AG04450 (cell line): Measurements from ENCODE around the gene IL10. TPM values are rescaled to one million over a fixed set of nuclear protein-coding genes. Genes with fewer than 3 reads are reported as not detected.

Experiments
- CTCF ChIA-PET: fragments of 300-600, 350-600 bp; formaldehyde crosslinking; extraction: SDS; loops from one replicate; lab custom pipeline; 2022; ENCODE audit warnings: antibody characterized with exemption, inconsistent platforms; lab: Charles Lee
- POLR2A ChIA-PET: fragments of 350-600 bp; formaldehyde crosslinking; extraction: SDS; loops from one replicate; lab custom pipeline; 2021; ENCODE audit warnings: antibody characterized with exemption, inconsistent platforms; lab: Yijun Ruan, JAX
- DNase-seq: peaks from one replicate; pipeline ENCODE4 v3.0.0-alpha.2; 2011; ENCODE audit warnings: low read depth, low spot score
- H3K27ac ChIP-seq: one replicate; pipeline ENCODE4 v1.5.1; 2012; ENCODE audit warnings: low read depth, low read length, control low read depth
- H3K27me3 ChIP-seq: one replicate; pipeline ENCODE4 v1.6.0; 2012; ENCODE audit warnings: low read length; ENCODE audit not compliant: control insufficient read depth, insufficient read depth
- H3K4me3 ChIP-seq: 2 replicates; pipeline ENCODE4 v1.5.1; 2011; ENCODE audit warnings: mild to moderate bottlenecking, low read depth, low read length, control low read depth
- H3K9me3 ChIP-seq: 2 replicates; pipeline ENCODE4 v1.5.1; 2012; ENCODE audit warnings: low read length; ENCODE audit not compliant: control insufficient read depth, insufficient read depth
- polyA plus RNA-seq: library from polyadenylated mRNA; depleted of rRNA; stranded (reverse); fragments of >200 nt; gene quantifications from 2 replicates; pipeline ENCODE4 v1.2.3, GENCODE V29; 2011
- TF ChIP-seq, protein P1 (sequence below): IDR thresholded peaks from 2 replicates; pipeline ENCODE4 v1.5.1; 2011; ENCODE audit warnings: low read depth, low read length, control low read depth, inconsistent platforms

The IL10 gene
- polyA plus RNA-seq, 1 experiment: not detected

DNA sequence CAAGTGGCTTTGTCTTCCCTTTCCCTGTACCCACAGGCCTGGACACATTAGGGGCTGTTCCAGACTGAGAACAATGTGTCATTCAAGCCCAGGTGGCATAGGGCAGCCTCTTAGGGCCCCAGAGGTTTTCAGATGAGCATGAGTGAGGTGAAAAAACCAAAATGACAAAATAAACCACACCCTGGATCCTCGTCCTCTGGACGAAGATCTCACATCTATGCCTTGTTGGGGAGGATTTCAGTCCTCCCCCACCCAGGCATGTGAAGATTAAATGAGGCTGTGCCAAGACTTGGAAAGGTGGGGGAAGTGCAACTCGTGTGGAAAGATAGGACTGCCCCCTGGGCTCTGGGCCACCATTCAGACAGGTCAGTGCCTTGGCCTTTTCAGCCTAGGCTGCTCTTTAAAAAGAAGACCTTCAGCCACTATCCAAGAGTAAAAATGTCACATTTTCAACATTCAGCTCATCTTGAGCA is 34.5 kb downstream of the IL10 start:
- Histone ChIP-seq H3K27me3 (no peaks in the 10 kb centered on the region), H3K9me3 (no peaks in the 10 kb centered on the region), H3K4me3 (no peak overlapping the region), H3K27ac (no peak overlapping the region)
- ChIA-PET POLR2A (no interaction called here), CTCF (interaction anchor here (0.5 to 1.3 kb wide), 6 partner anchors 11 to 244 kb away, joined by 3 to 7 read pairs (median 6); no protein-coding TSS in a partner anchor)
- TF ChIP-seq, protein P1, sequence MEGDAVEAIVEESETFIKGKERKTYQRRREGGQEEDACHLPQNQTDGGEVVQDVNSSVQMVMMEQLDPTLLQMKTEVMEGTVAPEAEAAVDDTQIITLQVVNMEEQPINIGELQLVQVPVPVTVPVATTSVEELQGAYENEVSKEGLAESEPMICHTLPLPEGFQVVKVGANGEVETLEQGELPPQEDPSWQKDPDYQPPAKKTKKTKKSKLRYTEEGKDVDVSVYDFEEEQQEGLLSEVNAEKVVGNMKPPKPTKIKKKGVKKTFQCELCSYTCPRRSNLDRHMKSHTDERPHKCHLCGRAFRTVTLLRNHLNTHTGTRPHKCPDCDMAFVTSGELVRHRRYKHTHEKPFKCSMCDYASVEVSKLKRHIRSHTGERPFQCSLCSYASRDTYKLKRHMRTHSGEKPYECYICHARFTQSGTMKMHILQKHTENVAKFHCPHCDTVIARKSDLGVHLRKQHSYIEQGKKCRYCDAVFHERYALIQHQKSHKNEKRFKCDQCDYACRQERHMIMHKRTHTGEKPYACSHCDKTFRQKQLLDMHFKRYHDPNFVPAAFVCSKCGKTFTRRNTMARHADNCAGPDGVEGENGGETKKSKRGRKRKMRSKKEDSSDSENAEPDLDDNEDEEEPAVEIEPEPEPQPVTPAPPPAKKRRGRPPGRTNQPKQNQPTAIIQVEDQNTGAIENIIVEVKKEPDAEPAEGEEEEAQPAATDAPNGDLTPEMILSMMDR: no peak
- DNase-seq: no peak

DNA sequence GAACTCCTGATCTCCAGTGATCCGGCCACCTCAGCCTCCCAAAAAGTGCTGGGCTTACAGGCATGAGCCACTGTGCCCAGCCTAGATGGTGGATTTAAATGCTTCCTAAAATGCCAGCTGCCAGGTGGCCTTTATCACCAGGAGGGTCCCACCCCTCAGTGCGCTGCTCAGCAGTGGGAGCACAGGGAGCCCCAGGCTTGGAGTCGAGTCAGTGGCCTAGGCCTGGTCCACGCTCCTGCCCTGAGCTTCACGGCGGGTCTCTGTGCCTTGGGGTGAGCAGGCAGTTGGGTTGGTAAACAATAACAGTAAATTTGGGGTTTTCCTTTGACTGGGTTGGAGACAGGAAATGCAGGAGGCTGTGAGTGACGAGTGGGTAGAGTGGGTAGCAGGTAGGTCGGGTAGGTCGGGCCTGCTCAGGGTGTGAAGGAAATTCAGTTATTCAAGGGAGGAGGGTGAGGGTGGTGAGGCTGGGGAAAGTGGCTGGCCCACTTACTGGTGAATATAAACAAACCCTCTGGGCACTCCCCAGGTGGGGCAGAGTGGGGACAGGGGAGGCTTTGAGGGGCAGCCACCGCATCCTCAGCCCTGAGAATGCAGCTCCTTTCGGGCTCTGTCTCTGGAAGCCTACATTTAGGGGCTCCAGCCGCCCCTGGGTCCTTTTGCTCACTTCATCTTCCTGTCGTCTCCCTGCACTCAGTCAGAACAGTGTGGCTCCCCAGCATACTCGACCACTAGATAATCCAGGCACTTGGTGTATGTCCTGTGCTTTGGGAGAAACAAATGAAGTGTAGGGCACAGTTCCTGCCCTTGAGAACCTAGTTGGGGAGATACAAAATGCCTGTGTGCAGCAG is 35.2 kb downstream of the IL10 start:
- Histone ChIP-seq H3K4me3 (no peak overlapping the region), H3K27me3 (no peaks in the 10 kb centered on the region), H3K9me3 (no peaks in the 10 kb centered on the region), H3K27ac (peak overlapping the region; percentile 31)
- ChIA-PET POLR2A (interaction anchor here (0.6 kb wide), 1 partner anchor 36 kb away, joined by 5 read pairs; no protein-coding TSS in a partner anchor), CTCF (interaction anchor here (0.5 to 4.9 kb wide), 8 partner anchors 8 to 197 kb away, joined by 3 to 147 read pairs (median 6); no protein-coding TSS in a partner anchor)
- TF ChIP-seq, protein P1: no peak
- no peak for DNase-seq

DNA sequence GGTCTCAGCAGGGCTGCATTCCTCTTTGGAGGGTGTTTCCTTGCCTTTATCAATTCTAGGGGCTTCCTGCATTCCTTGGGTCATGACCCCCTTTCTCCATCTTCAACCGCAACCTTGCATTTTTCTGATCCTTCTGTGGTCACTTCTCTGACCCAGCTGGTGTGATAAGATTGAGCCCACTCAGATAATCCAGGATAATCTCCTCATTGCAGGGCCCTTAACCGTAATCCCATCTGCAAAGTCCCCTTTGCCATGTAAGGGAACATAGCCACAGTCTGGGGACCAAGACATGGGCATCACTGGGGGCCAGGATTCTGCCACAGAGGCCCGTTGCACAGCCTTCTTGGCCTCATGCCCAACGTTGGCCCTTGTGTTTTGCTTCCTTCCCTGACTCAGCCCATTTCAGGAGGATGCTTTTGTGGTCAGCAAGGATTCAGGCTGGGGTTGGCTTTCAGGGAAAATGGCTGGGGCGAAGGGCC is 36.7 kb downstream of the IL10 start:
- POLR2A ChIA-PET: interaction anchor here (1.1 kb wide), 1 partner anchor 177 kb away, joined by 4 read pairs; no protein-coding TSS in a partner anchor
- TF ChIP-seq, protein P1: no peak
- H3K27ac ChIP-seq: no peak overlapping the region
- no peaks in the 10 kb centered on the region for H3K9me3 ChIP-seq
- CTCF ChIA-PET: interaction anchor here (0.8 to 4.9 kb wide), 29 partner anchors 10 to 275 kb away, joined by 3 to 147 read pairs (median 5); no protein-coding TSS in a partner anchor
- DNase-seq: no peak
- no peak overlapping the region for H3K4me3 ChIP-seq
- no peaks in the 10 kb centered on the region for H3K27me3 ChIP-seq

DNA sequence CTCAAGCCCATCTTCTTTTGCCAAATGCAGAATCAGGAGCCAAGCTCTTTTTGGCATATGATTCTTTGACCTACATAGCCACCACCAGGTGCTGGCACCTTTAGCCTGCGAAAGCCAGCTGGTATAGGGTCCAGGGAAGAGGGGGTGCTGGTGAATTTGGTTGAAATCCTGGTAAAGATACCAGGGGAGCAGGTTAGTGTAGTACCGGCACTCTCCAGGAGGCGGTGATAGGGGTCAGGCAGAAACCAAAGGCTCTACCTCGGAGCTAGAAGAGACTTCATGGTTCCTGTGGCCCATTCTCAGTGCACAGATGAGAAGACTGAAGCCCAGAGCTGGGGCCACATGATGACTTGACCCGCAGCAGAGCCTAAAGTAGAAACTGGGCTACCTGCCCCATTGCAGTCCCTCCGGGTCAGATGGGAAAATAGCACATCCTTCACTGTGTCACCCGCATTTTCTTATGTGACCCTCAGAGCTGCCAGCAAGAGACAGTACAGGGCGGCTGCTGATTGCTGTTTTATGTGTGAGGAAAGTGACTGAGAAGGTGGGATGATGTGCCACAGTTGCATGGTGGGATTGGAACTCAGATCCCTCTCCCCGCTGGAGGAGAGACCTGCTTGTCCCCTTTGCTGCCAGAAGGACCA is 37.7 kb downstream of the IL10 start:
- no peak for DNase-seq
- POLR2A ChIA-PET: interaction anchor here (1.1 kb wide), 1 partner anchor 178 kb away, joined by 4 read pairs; no protein-coding TSS in a partner anchor
- TF ChIP-seq, protein P1: peak; percentile 91

More for the DNA sequence above, 37.7 kb downstream of the IL10 start:
- Histone ChIP-seq H3K27ac (no peak overlapping the region), H3K4me3 (no peak overlapping the region), H3K27me3 (no peaks in the 10 kb centered on the region), H3K9me3 (no peaks in the 10 kb centered on the region)
- CTCF ChIA-PET: interaction anchor here (0.6 to 4.9 kb wide), 46 partner anchors 9 to 318 kb away, joined by 3 to 147 read pairs (median 4); partner anchors contain the start of genes DYRK3, FCMR, IL19 and IL20
